BLaER1 (cell line): ENCODE data around the gene TCHHL1.

Experiments
- H3K27ac ChIP-seq: shearing (Covaris generic); formaldehyde crosslinking; 2 replicates; pipeline ENCODE4 v1.8.1; 2022
- H3K27me3 ChIP-seq: shearing (Covaris generic); formaldehyde crosslinking; 2 replicates; pipeline ENCODE4 v1.8.1; 2022
- H3K36me3 ChIP-seq: shearing (Covaris generic); formaldehyde crosslinking; 2 replicates; pipeline ENCODE4 v1.8.1; 2022
- H3K4me1 ChIP-seq: shearing (Covaris generic); formaldehyde crosslinking; 2 replicates; pipeline ENCODE4 v1.8.1; 2022
- H3K4me2 ChIP-seq: shearing (Covaris generic); formaldehyde crosslinking; 2 replicates; pipeline ENCODE4 v1.8.1; 2022
- H3K4me3 ChIP-seq: shearing (Covaris generic); formaldehyde crosslinking; 2 replicates; pipeline ENCODE4 v1.8.1; 2022
- H3K9ac ChIP-seq: shearing (Covaris generic); formaldehyde crosslinking; 2 replicates; pipeline ENCODE4 v1.8.1; 2022
- H3K9me3 ChIP-seq: shearing (Covaris generic); formaldehyde crosslinking; 2 replicates; pipeline ENCODE4 v1.8.1; 2022
- H4K20me1 ChIP-seq: shearing (Covaris generic); formaldehyde crosslinking; 2 replicates; pipeline ENCODE4 v1.8.1; 2022
- Cebpa-rat ChIP-seq: shearing (Covaris generic); IDR thresholded peaks from 2 replicates; pipeline ENCODE4 v1.8.1; 2022

TCHHL1 gene

GRCh38 chr1:152042030-152042429, 46.8 kb downstream of the TCHHL1 start:
- no peaks in the 10 kb centered on the region for H3K27me3 ChIP-seq
- H3K9me3 ChIP-seq: no peaks in the 10 kb centered on the region
- no peak for TF ChIP-seq Cebpa-rat
- H3K4me2 ChIP-seq: no peak overlapping the region
- no peak overlapping the region for H3K27ac ChIP-seq
- no peak overlapping the region for H3K4me3 ChIP-seq
- H4K20me1 ChIP-seq: no peaks in the 10 kb centered on the region
- H3K36me3 ChIP-seq: no peaks in the 10 kb centered on the region
- no peak overlapping the region for H3K9ac ChIP-seq
- peaks cover 27% of the 10 kb centered on the region for H3K4me1 ChIP-seq

- no peak overlapping the region for H3K4me2 ChIP-seq
- no peaks in the 10 kb centered on the region for H3K27me3 ChIP-seq
- H3K9me3 ChIP-seq: no peaks in the 10 kb centered on the region
- H4K20me1 ChIP-seq: no peaks in the 10 kb centered on the region
- no peak overlapping the region for H3K4me3 ChIP-seq
- H3K36me3 ChIP-seq: no peaks in the 10 kb centered on the region
- H3K27ac ChIP-seq: no peak overlapping the region
- peaks cover 44% of the 10 kb centered on the region for H3K4me1 ChIP-seq
- H3K9ac ChIP-seq: no peak overlapping the region
- no peak for TF ChIP-seq Cebpa-rat
These were observed 49.0 kb downstream of the TCHHL1 start for GRCh38 chr1:152039886-152040285.

GRCh38 chr1:152039461-152039860, 49.4 kb downstream of the TCHHL1 start:
- no peak for TF ChIP-seq Cebpa-rat
- no peak overlapping the region for H3K27ac ChIP-seq
- peaks cover 44% of the 10 kb centered on the region for H3K4me1 ChIP-seq
- no peaks in the 10 kb centered on the region for H3K36me3 ChIP-seq
- no peaks in the 10 kb centered on the region for H3K9me3 ChIP-seq
- H3K4me2 ChIP-seq: no peak overlapping the region
- no peak overlapping the region for H3K9ac ChIP-seq
- H4K20me1 ChIP-seq: no peaks in the 10 kb centered on the region
- no peaks in the 10 kb centered on the region for H3K27me3 ChIP-seq
- no peak overlapping the region for H3K4me3 ChIP-seq

- Histone ChIP-seq H3K9me3 (no peaks in the 10 kb centered on the region), H3K9ac (no peak overlapping the region), H3K36me3 (no peaks in the 10 kb centered on the region), H3K4me1 (peaks cover 46% of the 10 kb centered on the region), H3K4me2 (no peak overlapping the region), H4K20me1 (no peaks in the 10 kb centered on the region), H3K27ac (no peak overlapping the region), H3K27me3 (no peaks in the 10 kb centered on the region), H3K4me3 (no peak overlapping the region)
- no peak for TF ChIP-seq Cebpa-rat
These were observed 50.0 kb downstream of the TCHHL1 start for GRCh38 chr1:152038871-152039270.

DNA sequence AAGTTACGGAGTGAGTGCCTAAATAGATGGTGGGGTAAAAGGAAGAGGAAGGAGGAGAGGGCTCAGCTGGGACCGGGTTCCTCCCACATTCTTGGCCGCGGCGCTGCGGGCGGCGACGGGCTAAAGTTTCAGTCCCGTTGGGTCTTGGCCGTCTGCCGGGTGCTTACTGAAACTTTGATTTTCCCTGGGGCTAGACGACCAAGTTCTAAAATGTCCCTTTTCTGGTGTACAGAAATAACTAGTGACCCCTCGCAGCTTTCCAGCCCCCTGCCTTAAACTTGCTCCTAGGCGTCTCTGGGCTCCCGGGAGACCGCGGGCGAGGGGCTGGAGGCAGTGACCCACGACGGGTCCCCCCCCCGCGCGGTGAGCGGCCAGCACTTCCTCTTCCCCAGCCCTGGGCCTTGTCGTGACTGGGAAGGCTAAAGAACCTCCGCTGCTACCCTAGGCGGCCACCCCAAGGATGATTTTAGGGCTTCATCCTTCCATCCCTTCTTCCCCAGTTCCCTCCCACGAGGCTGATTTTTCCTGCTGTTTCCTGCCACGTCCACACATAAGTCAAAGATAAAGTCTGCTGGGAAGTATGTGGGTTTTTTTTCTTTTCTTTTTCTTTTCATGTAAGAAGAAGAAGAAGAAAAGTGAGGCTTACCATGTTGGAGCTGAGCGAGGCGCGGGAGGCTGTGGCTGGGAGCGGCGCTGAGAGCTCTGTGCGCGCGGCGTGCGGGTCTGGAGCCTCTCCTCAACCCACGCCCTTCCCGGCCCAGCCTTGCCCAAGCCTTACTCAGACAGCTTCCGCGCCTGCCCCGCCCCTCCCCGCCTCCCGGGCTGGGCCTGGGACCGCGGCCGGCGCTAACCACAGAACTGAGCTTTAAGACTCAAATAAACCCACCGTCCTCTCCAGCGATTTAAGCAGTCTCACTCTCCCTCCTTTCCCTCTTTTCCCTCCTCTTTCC, 52.3 kb downstream of the TCHHL1 start, which contains the start of gene S100A11:
S100A11 (minus strand) TSS at position 738 of the 950 bp plus-strand sequence; CDS start at position 649, 89 bp downstream.
- no peak for TF ChIP-seq Cebpa-rat
- Histone ChIP-seq H3K9ac (peak within 1 kb of the TSS; percentile 78), H3K9me3 (no peaks in the 10 kb centered on the region), H3K4me2 (peak within 1 kb of the TSS; percentile 98), H3K27me3 (no peaks in the 10 kb centered on the region), H3K4me1 (peaks cover 51% of the 10 kb centered on the region), H3K36me3 (peaks cover 19% of the 10 kb centered on the region), H3K4me3 (peak within 1 kb of the TSS; percentile 69), H3K27ac (peak within 1 kb of the TSS; percentile 74), H4K20me1 (no peaks in the 10 kb centered on the region)

GRCh38 chr1:152035539-152036266, 53.2 kb downstream of the TCHHL1 start:
- Histone ChIP-seq H3K36me3 (peaks cover 19% of the 10 kb centered on the region), H3K4me3 (peak overlapping the region; percentile 69), H3K9ac (peak overlapping the region; percentile 78), H3K27ac (peak overlapping the region; percentile 74), H3K27me3 (no peaks in the 10 kb centered on the region), H3K4me2 (peak overlapping the region; percentile 98), H4K20me1 (no peaks in the 10 kb centered on the region), H3K9me3 (no peaks in the 10 kb centered on the region), H3K4me1 (peaks cover 51% of the 10 kb centered on the region)
- no peak for TF ChIP-seq Cebpa-rat

- H3K36me3 ChIP-seq: peaks cover 19% of the 10 kb centered on the region
- H3K27ac ChIP-seq: peak overlapping the region; percentile 74
- no peaks in the 10 kb centered on the region for H4K20me1 ChIP-seq
- H3K4me3 ChIP-seq: peak overlapping the region; percentile 69; the same call in 1 of the 2 replicates
- no peaks in the 10 kb centered on the region for H3K9me3 ChIP-seq
- H3K9ac ChIP-seq: peak overlapping the region; percentile 48
- H3K4me1 ChIP-seq: peaks cover 51% of the 10 kb centered on the region
- peak overlapping the region; percentile 98 for H3K4me2 ChIP-seq
- no peaks in the 10 kb centered on the region for H3K27me3 ChIP-seq
- TF ChIP-seq Cebpa-rat: no peak
These were observed 54.0 kb downstream of the TCHHL1 start for GRCh38 chr1:152034654-152035538.

DNA sequence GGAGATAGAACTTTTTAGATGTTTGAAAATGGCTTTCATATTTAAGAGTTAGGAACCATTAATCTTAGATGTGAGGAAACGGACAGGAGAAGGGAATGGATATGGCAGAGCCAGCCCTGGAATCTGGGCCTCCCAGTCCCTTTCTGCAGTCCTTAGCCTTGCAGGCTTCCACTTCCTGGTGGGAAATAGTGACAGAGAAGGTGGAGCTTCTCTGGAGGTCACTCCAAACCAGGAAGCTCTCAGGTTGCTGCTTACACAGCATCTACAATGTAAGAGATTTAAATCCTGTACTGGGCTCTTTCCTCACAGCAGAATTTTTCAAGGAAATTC, 54.6 kb downstream of the TCHHL1 start:
- no peak for TF ChIP-seq Cebpa-rat
- H3K9me3 ChIP-seq: no peaks in the 10 kb centered on the region
- no peak overlapping the region for H3K9ac ChIP-seq
- peak overlapping the region; percentile 98 for H3K4me2 ChIP-seq
- no peak overlapping the region for H3K4me3 ChIP-seq
- peak overlapping the region; percentile 74 for H3K27ac ChIP-seq
- H4K20me1 ChIP-seq: no peaks in the 10 kb centered on the region
- H3K27me3 ChIP-seq: no peaks in the 10 kb centered on the region
- H3K4me1 ChIP-seq: peaks cover 51% of the 10 kb centered on the region
- peaks cover 19% of the 10 kb centered on the region for H3K36me3 ChIP-seq
